HepG2 (cell line): Measurements from ENCODE around the gene SLC16A1. TPM values are rescaled to one million over a fixed set of nuclear protein-coding genes. Genes with fewer than 3 reads are reported as not detected.
A peak's percentile ranks its signal among the peaks of the same experiment; 100 is the strongest.

Experiments used
- FOXK2 ChIP-seq: fragments of 450-650 bp; IDR thresholded peaks from 2 replicates; pipeline ENCODE4 v1.6.1; 2016
- FOXM1 ChIP-seq: sonication (generic); formaldehyde crosslinking; IDR thresholded peaks from 2 replicates; pipeline ENCODE4 v1.5.0; 2020; ENCODE audit warnings: missing genetic modification reagents
- FOXO1 ChIP-seq: sonication (generic); formaldehyde crosslinking; IDR thresholded peaks from 2 replicates; pipeline ENCODE4 v1.4.0; 2020; ENCODE audit warnings: missing genetic modification reagents
- FOXP1 ChIP-seq, 2 experiments: fragments of 450-650 bp in 1 of 2; IDR thresholded peaks; 2 replicates each; pipeline ENCODE4 v1.6.1; 2017 to 2018; ENCODE audit warnings: antibody characterized with exemption in 1 of 2
- GABPA ChIP-seq, 2 experiments: IDR thresholded peaks; 2 replicates each; pipeline ENCODE4 v1.6.1; 2011 to 2016; ENCODE audit warnings: low read depth in 2 of 2, low read length in 1 of 2, missing biosample characterization in 1 of 2, missing genetic modification characterization in 1 of 2
- GATAD1 ChIP-seq: IDR thresholded peaks from 2 replicates; pipeline ENCODE4 v1.6.1; 2016; ENCODE audit warnings: missing genetic modification reagents, missing compliant biosample characterization
- MAX ChIP-seq: IDR thresholded peaks from 2 replicates; pipeline ENCODE4 v1.6.1; 2012; ENCODE audit warnings: inconsistent platforms
- MLX ChIP-seq: IDR thresholded peaks from 2 replicates; pipeline ENCODE4 v1.6.1; 2016
- NCOA2 ChIP-seq: sonication (generic); formaldehyde crosslinking; IDR thresholded peaks from 2 replicates; pipeline ENCODE4 v1.8.0; 2022; ENCODE audit warnings: inconsistent platforms
- NCOR1 ChIP-seq: fragments of 200-600 bp; sonication (generic); IDR thresholded peaks from 2 replicates; pipeline ENCODE4 v1.7.0; 2017; ENCODE audit warnings: antibody characterized with exemption, low read length, borderline replicate concordance
- NONO ChIP-seq, 2 experiments: fragments of 450-650 bp in 1 of 2; sonication (generic) in 1 of 2; formaldehyde crosslinking in 1 of 2; IDR thresholded peaks in 1 of 2; conservative IDR thresholded peaks in 1 of 2; 2 replicates each; pipeline versions ENCODE4 v1.6.1 to v1.8.0; 2017 to 2022; ENCODE audit warnings: mild to moderate bottlenecking in 1 of 2, missing genetic modification reagents in 1 of 2, moderate library complexity in 1 of 2
- NR2C2 ChIP-seq: sonication (generic); formaldehyde crosslinking; IDR thresholded peaks from 2 replicates; pipeline ENCODE4 v1.4.0; 2020; ENCODE audit warnings: missing genetic modification reagents, mild to moderate bottlenecking, moderate library complexity, borderline replicate concordance
- POLR2AphosphoS2 ChIP-seq: IDR thresholded peaks from 2 replicates; pipeline ENCODE4 v1.6.1; 2011; ENCODE audit warnings: low read depth, low read length, improper control_type of control experiment
- SNAPC2 ChIP-seq: sonication (generic); formaldehyde crosslinking; IDR thresholded peaks from 2 replicates; pipeline ENCODE4 v1.8.1; 2022; ENCODE audit warnings: mild to moderate bottlenecking, missing genetic modification reagents
- SOX5 ChIP-seq: IDR thresholded peaks from 2 replicates; pipeline ENCODE4 v1.6.1; 2016; ENCODE audit warnings: borderline replicate concordance
- TOE1 ChIP-seq: sonication (generic); formaldehyde crosslinking; IDR thresholded peaks from 2 replicates; pipeline ENCODE4 v1.4.0; 2020; ENCODE audit warnings: mild to moderate bottlenecking, missing genetic modification reagents
- ZEB1 ChIP-seq: IDR thresholded peaks from 2 replicates; pipeline ENCODE4 v1.6.1; 2012; ENCODE audit warnings: mild to moderate bottlenecking, low read depth, inconsistent platforms; ENCODE audit not compliant: insufficient replicate concordance
- ZNF101 ChIP-seq: sonication (generic); formaldehyde crosslinking; IDR thresholded peaks from 2 replicates; pipeline ENCODE4 v1.4.0; 2020; ENCODE audit warnings: mild to moderate bottlenecking, low read depth, missing genetic modification reagents, borderline replicate concordance
- ZNF207 ChIP-seq: fragments of 450-650 bp; IDR thresholded peaks from 2 replicates; pipeline ENCODE4 v1.6.1; 2016; ENCODE audit warnings: antibody characterized with exemption, borderline replicate concordance
- ZNF276 ChIP-seq: sonication (generic); formaldehyde crosslinking; IDR thresholded peaks from 2 replicates; pipeline ENCODE4 v1.4.0; 2020; ENCODE audit warnings: mild to moderate bottlenecking, low read depth, missing genetic modification reagents
- ZNF510 ChIP-seq: sonication (generic); formaldehyde crosslinking; IDR thresholded peaks from 2 replicates; pipeline ENCODE4 v1.4.0; 2020; ENCODE audit warnings: low read depth, mild to moderate bottlenecking, missing genetic modification reagents
- ZNF687 ChIP-seq: sonication (generic); formaldehyde crosslinking; IDR thresholded peaks from 2 replicates; pipeline ENCODE4 v1.5.1; 2020; ENCODE audit warnings: mild to moderate bottlenecking, missing genetic modification reagents, moderate library complexity
- ZNF737 ChIP-seq: sonication (generic); formaldehyde crosslinking; IDR thresholded peaks from 2 replicates; pipeline ENCODE4 v1.5.0; 2020; ENCODE audit warnings: missing genetic modification reagents, mild to moderate bottlenecking, borderline replicate concordance
- polyA plus RNA-seq, 8 experiments: library from polyadenylated mRNA; depleted of rRNA in 3 of 8; stranded (reverse) in 7 of 8; unstranded in 1 of 8; fragments of >200 nt; fragmentation: Illumina TruSeq in 4 of 8; extraction: Trizol in 4 of 8; gene quantifications; 2 replicates each; pipeline versions ENCODE4 v1.2.1 to v1.2.3, GENCODE V29; 2011 to 2016; ENCODE audit warnings: low read depth in 4 of 8, missing spikeins in 1 of 8, mixed read lengths in 1 of 8; ENCODE audit not compliant: insufficient read depth in 1 of 8
- total RNA-seq, 5 experiments: library from RNA; depleted of rRNA; stranded (reverse); fragments of >200 nt; fragmentation: Illumina TruSeq; extraction: Trizol; gene quantifications; 2 replicates each; pipeline ENCODE4 v1.2.3, GENCODE V29; 2016; ENCODE audit warnings: low read depth in 1 of 5

Gene SLC16A1
- total and polyA plus RNA-seq, 2 of the 13 experiments (the other 11 are each of a cell fraction or from before 2014, with no cell fraction given): 106 to 142 TPM

- TF ChIP-seq FOXK2 (peak; percentile 60; the same call in 1 of the 2 replicates), NCOR1 (peak; percentile 95), ZNF687 (peak; percentile 68), NCOA2 (CRISPR knock-in tag) (peak; percentile 90), TOE1 (no peak), ZNF737 (CRISPR knock-in tag) (no peak), ZNF207 (no peak), SNAPC2 (CRISPR knock-in tag) (peak; percentile 42; the same call in 1 of the 2 replicates), ZNF101 (CRISPR knock-in tag) (no peak), MAX (peak; percentile 33; the same call in 1 of the 2 replicates), NR2C2 (CRISPR knock-in tag) (peak; percentile 85), GABPA (IDR thresholded peaks at IDR 0.05; ENCODE audit: low read depth, low read length) (no peak), GABPA (CRISPR knock-in tag; IDR thresholded peaks at IDR 0.05; ENCODE audit: low read depth) (peak; percentile 30; the same call in 1 of the 2 replicates), POLR2AphosphoS2 (no peak), FOXP1 (IDR thresholded peaks at IDR 0.05) (no peak), FOXP1 (CRISPR knock-in tag; IDR thresholded peaks at IDR 0.05) (peak; percentile 87), GATAD1 (no peak), SOX5 (CRISPR knock-in tag) (peak; percentile 92), ZEB1 (peak; percentile 8), NONO (IDR thresholded peaks at IDR 0.05) (no peak), NONO (CRISPR knock-in tag; conservative IDR thresholded peaks at IDR 0.05) (no peak), ZNF276 (no peak), ZNF510 (no peak), FOXM1 (CRISPR knock-in tag) (no peak), MLX (CRISPR knock-in tag) (peak; percentile 71; the same call in 1 of the 2 replicates), FOXO1 (CRISPR knock-in tag) (peak; percentile 47; the same call in 1 of the 2 replicates)
These were observed 48.0 kb upstream of the SLC16A1 start (continued) for GRCh38 chr1:113003751-113004690.
